ENCODE data around the gene PRKAA1. TPM values are rescaled to one million over a fixed set of nuclear protein-coding genes. Genes with fewer than 3 reads are reported as not detected.

Gene PRKAA1
- total RNA-seq, 1 donor from 2014 or later = 33.6 TPM

Other genes starting within 250 kb of the PRKAA1 start
- 8.5 TPM for gene PTGER4, start 118.5 kb downstream of the PRKAA1 start, total RNA-seq
- 19.3 TPM for gene TTC33, start 42.4 kb downstream of the PRKAA1 start, total RNA-seq
- gene RPL37, start 36.8 kb upstream of the PRKAA1 start, total RNA-seq = 693 TPM
- 7.1 TPM for gene CARD6, start 43.0 kb upstream of the PRKAA1 start, total RNA-seq
- 346 TPM for gene C7, start 111.1 kb upstream of the PRKAA1 start, total RNA-seq